ENCODE measurements around the gene LRRC8D.

LRRC8D gene

GRCh38 chr1:89957107-89957506, 136.3 kb downstream of the LRRC8D start:
- H2BK120ac ChIP-seq (ENCODE audit: low read depth, low read length): no peak overlapping the region
- no peak for DNase-seq (ENCODE audit: low spot score)
- no peak overlapping the region for H2BK5ac ChIP-seq (ENCODE audit: low read length)

GRCh38 chr1:89958851-89959654, 138.2 kb downstream of the LRRC8D start:
- H3K36me3 ChIP-seq (replicated peaks in 1 of 2; ENCODE audit: control insufficient read depth in 2 of 2, insufficient read depth in 2 of 2, low read length in 2 of 2): no peaks in the 10 kb centered on the region
- H2BK120ac ChIP-seq (ENCODE audit: low read depth, low read length): no peak overlapping the region
- no peak overlapping the region for H3K4me3 ChIP-seq (ENCODE audit: low read length in 2 of 2)
- DNase-seq (ENCODE audit: low spot score): no peak
- H3K23ac ChIP-seq (ENCODE audit: low read depth, low read length, poor library complexity): no peak overlapping the region
- no peak overlapping the region for H4K8ac ChIP-seq (ENCODE audit: low read depth, low read length)
- H2BK12ac ChIP-seq (ENCODE audit: low read length): no peak overlapping the region
- H3K4ac ChIP-seq (ENCODE audit: low read length): no peak overlapping the region
- H3K9ac ChIP-seq (ENCODE audit: low read depth, low read length, poor library complexity): no peak overlapping the region
- H3K4me2 ChIP-seq (ENCODE audit: insufficient read depth, low read length, poor library complexity, severe bottlenecking): no peak overlapping the region
- H3K18ac ChIP-seq (ENCODE audit: low read length): no peak overlapping the region
- H3K79me1 ChIP-seq (ENCODE audit: low read depth, low read length): no peaks in the 10 kb centered on the region
- no peak overlapping the region for H3K14ac ChIP-seq (ENCODE audit: low read length)
- no peaks in the 10 kb centered on the region for H3K27me3 ChIP-seq (ENCODE audit: control insufficient read depth in 3 of 3, insufficient read depth in 3 of 3, low read depth in 1 of 3, low read length in 3 of 3)
- no peaks in the 10 kb centered on the region for H3K9me3 ChIP-seq (replicated peaks in 1 of 2; ENCODE audit: control insufficient read depth in 2 of 2, insufficient read depth in 1 of 2, low read depth in 1 of 2, low read length in 2 of 2)
- WGBS, 2 donors (ENCODE audit: extremely low coverage in 2 of 2, insufficient read length in 2 of 2, insufficient replicate concordance in 1 of 2): no CpG with 5 or more reads among the region's 7 CpGs
- H3K4me1 ChIP-seq (ENCODE audit: control insufficient read depth in 2 of 2, insufficient read depth in 1 of 2, low read depth in 1 of 2, low read length in 2 of 2): no peaks in the 10 kb centered on the region
- H2AK5ac ChIP-seq (ENCODE audit: low read depth, low read length): no peak overlapping the region
- H2AFZ ChIP-seq (ENCODE audit: low read length): no peak overlapping the region
- H3K27ac ChIP-seq (replicated peaks; ENCODE audit: low read length): no peak overlapping the region
- H2BK15ac ChIP-seq (ENCODE audit: low read length): no peak overlapping the region
- H2BK5ac ChIP-seq (ENCODE audit: low read length): no peak overlapping the region
- H4K91ac ChIP-seq (ENCODE audit: low read depth, low read length, poor library complexity): no peak overlapping the region

More at GRCh38 chr1:89957107-89957506, 136.3 kb downstream of the LRRC8D start:
- Histone ChIP-seq H3K4me1 (ENCODE audit: control insufficient read depth in 2 of 2, insufficient read depth in 1 of 2, low read depth in 1 of 2, low read length in 2 of 2) (no peaks in the 10 kb centered on the region), H2BK15ac (ENCODE audit: low read length) (no peak overlapping the region), H3K4me3 (ENCODE audit: low read length in 2 of 2) (no peak overlapping the region), H3K79me1 (ENCODE audit: low read depth, low read length) (no peaks in the 10 kb centered on the region), H3K4me2 (ENCODE audit: insufficient read depth, low read length, poor library complexity, severe bottlenecking) (no peak overlapping the region), H2AFZ (ENCODE audit: low read length) (no peak overlapping the region), H3K9ac (ENCODE audit: low read depth, low read length, poor library complexity) (no peak overlapping the region), H3K18ac (ENCODE audit: low read length) (no peak overlapping the region), H3K4ac (ENCODE audit: low read length) (no peak overlapping the region), H3K27ac (replicated peaks; ENCODE audit: low read length) (no peak overlapping the region), H4K8ac (ENCODE audit: low read depth, low read length) (no peak overlapping the region), H3K14ac (ENCODE audit: low read length) (no peak overlapping the region), H3K23ac (ENCODE audit: low read depth, low read length, poor library complexity) (no peak overlapping the region), H4K91ac (ENCODE audit: low read depth, low read length, poor library complexity) (no peak overlapping the region), H3K9me3 (replicated peaks in 1 of 2; ENCODE audit: control insufficient read depth in 2 of 2, insufficient read depth in 1 of 2, low read depth in 1 of 2, low read length in 2 of 2) (no peaks in the 10 kb centered on the region), H3K27me3 (ENCODE audit: control insufficient read depth in 3 of 3, insufficient read depth in 3 of 3, low read depth in 1 of 3, low read length in 3 of 3) (no peaks in the 10 kb centered on the region), H2BK12ac (ENCODE audit: low read length) (no peak overlapping the region), H2AK5ac (ENCODE audit: low read depth, low read length) (no peak overlapping the region), H3K36me3 (replicated peaks in 1 of 2; ENCODE audit: control insufficient read depth in 2 of 2, insufficient read depth in 2 of 2, low read length in 2 of 2) (no peaks in the 10 kb centered on the region)
- WGBS, 2 donors (ENCODE audit: extremely low coverage in 2 of 2, insufficient read length in 2 of 2, insufficient replicate concordance in 1 of 2): no CpG with 5 or more reads among the region's 1 CpG

GRCh38 chr1:89959719-89960118, 138.9 kb downstream of the LRRC8D start:
- Histone ChIP-seq H3K9me3 (replicated peaks in 1 of 2; ENCODE audit: control insufficient read depth in 2 of 2, insufficient read depth in 1 of 2, low read depth in 1 of 2, low read length in 2 of 2) (no peaks in the 10 kb centered on the region), H3K4me1 (ENCODE audit: control insufficient read depth in 2 of 2, insufficient read depth in 1 of 2, low read depth in 1 of 2, low read length in 2 of 2) (no peaks in the 10 kb centered on the region), H3K36me3 (replicated peaks in 1 of 2; ENCODE audit: control insufficient read depth in 2 of 2, insufficient read depth in 2 of 2, low read length in 2 of 2) (no peaks in the 10 kb centered on the region), H3K18ac (ENCODE audit: low read length) (no peak overlapping the region), H2BK120ac (ENCODE audit: low read depth, low read length) (no peak overlapping the region), H2BK12ac (ENCODE audit: low read length) (no peak overlapping the region), H3K23ac (ENCODE audit: low read depth, low read length, poor library complexity) (no peak overlapping the region), H3K27ac (replicated peaks; ENCODE audit: low read length) (no peak overlapping the region), H3K27me3 (ENCODE audit: control insufficient read depth in 3 of 3, insufficient read depth in 3 of 3, low read depth in 1 of 3, low read length in 3 of 3) (no peaks in the 10 kb centered on the region), H3K4me3 (ENCODE audit: low read length in 2 of 2) (no peak overlapping the region), H3K14ac (ENCODE audit: low read length) (no peak overlapping the region), H2BK15ac (ENCODE audit: low read length) (no peak overlapping the region), H3K4me2 (ENCODE audit: insufficient read depth, low read length, poor library complexity, severe bottlenecking) (no peak overlapping the region), H4K8ac (ENCODE audit: low read depth, low read length) (no peak overlapping the region), H2BK5ac (ENCODE audit: low read length) (no peak overlapping the region), H2AFZ (ENCODE audit: low read length) (no peak overlapping the region), H3K4ac (ENCODE audit: low read length) (no peak overlapping the region), H3K9ac (ENCODE audit: low read depth, low read length, poor library complexity) (no peak overlapping the region), H2AK5ac (ENCODE audit: low read depth, low read length) (no peak overlapping the region), H3K79me1 (ENCODE audit: low read depth, low read length) (no peaks in the 10 kb centered on the region), H4K91ac (ENCODE audit: low read depth, low read length, poor library complexity) (no peak overlapping the region)
- WGBS, 2 donors (ENCODE audit: extremely low coverage in 2 of 2, insufficient read length in 2 of 2, insufficient replicate concordance in 1 of 2): no CpG with 5 or more reads among the region's 2 CpGs
- no peak for DNase-seq (ENCODE audit: low spot score)

GRCh38 chr1:89962024-89962741, 141.4 kb downstream of the LRRC8D start:
- Histone ChIP-seq H3K27ac (replicated peaks; ENCODE audit: low read length) (no peak overlapping the region), H3K27me3 (ENCODE audit: control insufficient read depth in 3 of 3, insufficient read depth in 3 of 3, low read depth in 1 of 3, low read length in 3 of 3) (no peaks in the 10 kb centered on the region), H3K14ac (ENCODE audit: low read length) (no peak overlapping the region), H2BK15ac (ENCODE audit: low read length) (no peak overlapping the region), H3K9ac (ENCODE audit: low read depth, low read length, poor library complexity) (no peak overlapping the region), H3K4ac (ENCODE audit: low read length) (no peak overlapping the region), H3K36me3 (replicated peaks in 1 of 2; ENCODE audit: control insufficient read depth in 2 of 2, insufficient read depth in 2 of 2, low read length in 2 of 2) (no peaks in the 10 kb centered on the region), H2AK5ac (ENCODE audit: low read depth, low read length) (no peak overlapping the region), H3K4me3 (ENCODE audit: low read length in 2 of 2) (no peak overlapping the region), H2BK5ac (ENCODE audit: low read length) (no peak overlapping the region), H4K8ac (ENCODE audit: low read depth, low read length) (no peak overlapping the region), H2AFZ (ENCODE audit: low read length) (no peak overlapping the region), H4K91ac (ENCODE audit: low read depth, low read length, poor library complexity) (no peak overlapping the region), H3K9me3 (replicated peaks in 1 of 2; ENCODE audit: control insufficient read depth in 2 of 2, insufficient read depth in 1 of 2, low read depth in 1 of 2, low read length in 2 of 2) (no peaks in the 10 kb centered on the region), H3K23ac (ENCODE audit: low read depth, low read length, poor library complexity) (no peak overlapping the region), H3K4me2 (ENCODE audit: insufficient read depth, low read length, poor library complexity, severe bottlenecking) (no peak overlapping the region), H2BK120ac (ENCODE audit: low read depth, low read length) (no peak overlapping the region), H2BK12ac (ENCODE audit: low read length) (no peak overlapping the region), H3K18ac (ENCODE audit: low read length) (no peak overlapping the region), H3K79me1 (ENCODE audit: low read depth, low read length) (no peaks in the 10 kb centered on the region), H3K4me1 (ENCODE audit: control insufficient read depth in 2 of 2, insufficient read depth in 1 of 2, low read depth in 1 of 2, low read length in 2 of 2) (peaks cover 0 to 2% of the 10 kb centered on the region in 2 donors)
- no CpG with 5 or more reads among the region's 6 CpGs for WGBS, 2 donors (ENCODE audit: extremely low coverage in 2 of 2, insufficient read length in 2 of 2, insufficient replicate concordance in 1 of 2)
- no peak for DNase-seq (ENCODE audit: low spot score)
